Stimulated activated CD8-positive, alpha-beta memory T cell treated with anti-CD3 and anti-CD28 coated beads, Interleukin-4, amount 100 ng/mL, for 24 hours (primary cell): ENCODE results near the gene ANKZF1.

Experiments
- DNase-seq: peaks from one replicate; pipeline ENCODE4 v3.0.0-alpha.2; 2020; ENCODE audit warnings: low read depth

ANKZF1 gene

GRCh38 chr2:219207884-219208740 lies 21.5 kb upstream of the ANKZF1 start:
- no peak for DNase-seq

- DNase-seq: no peak
Observed at GRCh38 chr2:219209236-219210195, 20.1 kb upstream of the ANKZF1 start.

GRCh38 chr2:219210196-219210885 lies 19.3 kb upstream of the ANKZF1 start:
- no peak for DNase-seq

GRCh38 chr2:219210886-219211362 lies 18.7 kb upstream of the ANKZF1 start:
- DNase-seq: no peak

- no peak for DNase-seq
Observed at GRCh38 chr2:219213026-219213415, 16.6 kb upstream of the ANKZF1 start.

- no peak for DNase-seq
Observed at GRCh38 chr2:219213486-219214071, 16.0 kb upstream of the ANKZF1 start.

GRCh38 chr2:219214141-219214540 lies 15.5 kb upstream of the ANKZF1 start:
- DNase-seq: no peak

- no peak for DNase-seq
Observed at GRCh38 chr2:219214786-219215185, 14.8 kb upstream of the ANKZF1 start.

GRCh38 chr2:219215871-219216534 lies 13.6 kb upstream of the ANKZF1 start:
- no peak for DNase-seq

- no peak for DNase-seq
Observed at GRCh38 chr2:219216535-219216915, 13.1 kb upstream of the ANKZF1 start.

GRCh38 chr2:219218217-219218731 lies 11.3 kb upstream of the ANKZF1 start:
- DNase-seq: no peak

GRCh38 chr2:219218732-219219701 lies 10.6 kb upstream of the ANKZF1 start, which contains the start of gene ABCB6:
TSS of gene ABCB6 (minus strand) at chr2:219218958. CDS start at chr2:219218673, 285 bp downstream.
- peak; percentile 83 for DNase-seq

- DNase-seq: no peak
Observed at GRCh38 chr2:219219784-219220532, 9.6 kb upstream of the ANKZF1 start.

GRCh38 chr2:219220652-219221402 lies 8.8 kb upstream of the ANKZF1 start:
- no peak for DNase-seq

- no peak for DNase-seq
Observed at GRCh38 chr2:219221957-219222518, 7.6 kb upstream of the ANKZF1 start.

- DNase-seq: no peak
Observed at GRCh38 chr2:219223831-219224610, 5.6 kb upstream of the ANKZF1 start.

GRCh38 chr2:219225350-219225749 lies 4.3 kb upstream of the ANKZF1 start:
- DNase-seq: no peak
